A172 (cell line): Measurements from ENCODE around the gene CC2D2A. TPM values are rescaled to one million over a fixed set of nuclear protein-coding genes. Genes with fewer than 3 reads are reported as not detected.

Experiments used
- DNase-seq: peaks from one replicate; pipeline ENCODE4 v3.0.0-alpha.2; 2015; ENCODE audit warnings: low spot score
- total RNA-seq: library from RNA; depleted of rRNA; stranded (reverse); fragments of >200 nt; shearing (Covaris generic); gene quantifications from 2 replicates; pipeline ENCODE4 v1.2.3, GENCODE V29; 2014; rRNA removed

The CC2D2A gene
- total RNA-seq: 6.4 and 16.1 TPM in 2 replicates

GRCh38 chr4:15469402-15470127 is at the start of gene CC2D2A:
Gene CC2D2A, plus strand, starts transcription at chr4:15469882. Its CDS starts 6,051 bp downstream, at chr4:15475933.
- DNase-seq: peak; percentile 28

DNA sequence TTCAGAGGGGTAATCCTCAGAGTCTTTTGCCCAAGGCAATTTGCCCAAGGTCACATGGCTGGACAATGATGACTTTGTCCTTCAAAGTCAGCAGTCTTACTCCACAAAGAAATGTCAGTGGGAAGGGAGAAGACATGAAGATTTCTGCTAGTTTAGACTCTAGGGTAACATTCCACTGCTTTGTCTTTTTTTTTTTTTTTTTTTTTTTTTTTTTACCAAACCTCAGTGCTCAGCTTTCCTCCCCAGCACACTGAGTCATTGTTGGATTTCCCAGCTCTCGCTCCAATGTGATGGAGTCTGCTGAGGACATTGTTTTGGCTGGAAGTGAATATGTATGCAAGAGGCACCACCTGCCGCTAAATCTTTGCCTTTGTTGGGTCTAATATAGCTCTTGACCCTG is 49.0 kb upstream of the CC2D2A start:
- peak; percentile 8 for DNase-seq

DNA sequence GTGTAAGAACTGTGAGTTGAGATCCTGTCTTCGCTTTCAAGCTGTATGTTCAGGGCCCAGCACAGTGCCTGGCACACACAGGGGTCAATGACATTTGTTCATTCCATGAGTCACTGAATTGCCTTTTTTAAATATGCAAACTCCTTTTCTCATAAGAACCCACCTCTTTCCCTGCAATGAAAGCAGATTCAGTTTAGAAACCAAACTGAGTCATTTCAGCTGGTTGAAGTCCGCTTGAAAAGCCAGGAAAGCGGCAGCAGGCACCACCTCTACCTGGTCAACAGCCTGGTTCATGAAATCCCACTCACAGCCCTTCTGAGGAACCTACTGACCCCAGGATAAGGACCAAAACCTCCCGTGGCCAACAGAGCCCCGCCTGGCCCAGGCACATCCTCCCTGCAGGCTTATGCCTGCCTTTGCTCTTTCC is 46.4 kb upstream of the CC2D2A start:
- DNase-seq: no peak

DNA sequence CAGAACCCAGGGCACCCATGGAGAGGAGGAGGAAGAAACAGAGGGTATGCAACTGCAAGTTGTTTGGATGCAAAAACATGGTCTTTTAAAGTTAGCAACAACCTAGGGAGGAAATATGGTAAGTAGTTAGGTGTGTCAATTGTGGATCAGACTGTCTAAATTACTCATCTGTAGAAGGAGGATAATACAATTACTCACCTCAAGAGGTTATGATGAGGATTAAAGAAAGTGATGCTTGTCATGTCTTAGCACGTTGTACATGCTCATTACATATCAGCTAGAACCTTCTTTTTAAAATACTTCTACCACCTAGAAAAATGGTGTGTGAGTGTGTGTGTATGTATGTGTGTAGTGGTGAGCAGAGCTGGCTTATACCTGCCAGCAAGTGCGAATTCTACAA is 44.2 kb upstream of the CC2D2A start:
- DNase-seq: no peak

GRCh38 chr4:15427161-15427560 is 42.5 kb upstream of the CC2D2A start:
- DNase-seq: no peak

DNA sequence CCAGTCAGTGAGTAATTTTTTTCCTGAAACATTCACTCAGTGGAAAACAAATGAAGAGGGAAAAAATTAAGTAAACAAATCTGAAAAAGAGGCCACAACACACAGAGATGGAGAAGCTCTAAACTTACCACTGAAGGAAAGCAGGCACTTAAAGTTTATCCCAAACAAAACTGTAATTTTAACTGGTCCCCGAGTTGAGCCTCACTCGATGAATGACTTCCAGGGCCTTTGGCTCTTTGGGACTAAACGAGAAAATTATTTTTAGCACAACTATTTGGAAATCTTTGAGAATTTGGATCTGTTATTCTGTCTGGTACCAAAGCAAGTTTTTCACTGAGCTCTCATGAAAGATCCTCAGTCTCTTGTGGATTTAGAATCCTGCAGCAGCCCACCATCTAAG is 42.0 kb upstream of the CC2D2A start, which contains the start of gene C1QTNF7:
TSS of gene C1QTNF7 (plus strand) at position 333 of the 400 bp plus-strand sequence. CDS start 7,711 bp downstream, outside the sequence.
- DNase-seq: no peak

GRCh38 chr4:15428611-15429010 is 41.1 kb upstream of the CC2D2A start:
- DNase-seq: no peak

DNA sequence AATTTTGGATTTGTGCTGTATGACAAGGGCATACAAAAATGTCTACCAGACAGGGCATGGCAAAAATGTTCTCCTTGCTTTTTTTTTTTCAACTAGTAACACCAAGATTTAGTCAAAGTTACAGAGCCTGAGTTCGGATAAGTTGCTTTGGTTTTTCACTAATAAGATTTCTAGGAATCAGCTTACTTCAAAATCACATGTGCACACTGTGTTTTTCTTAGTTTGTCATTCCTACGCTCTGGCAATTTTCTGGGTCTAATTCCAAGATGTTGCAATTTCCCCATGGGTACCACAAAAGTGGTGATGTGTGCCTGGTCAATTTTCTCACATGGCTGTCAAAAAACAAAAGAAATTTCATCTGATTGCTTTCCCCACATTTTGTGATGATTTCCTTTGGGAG is 35.6 kb upstream of the CC2D2A start:
- no peak for DNase-seq

DNA sequence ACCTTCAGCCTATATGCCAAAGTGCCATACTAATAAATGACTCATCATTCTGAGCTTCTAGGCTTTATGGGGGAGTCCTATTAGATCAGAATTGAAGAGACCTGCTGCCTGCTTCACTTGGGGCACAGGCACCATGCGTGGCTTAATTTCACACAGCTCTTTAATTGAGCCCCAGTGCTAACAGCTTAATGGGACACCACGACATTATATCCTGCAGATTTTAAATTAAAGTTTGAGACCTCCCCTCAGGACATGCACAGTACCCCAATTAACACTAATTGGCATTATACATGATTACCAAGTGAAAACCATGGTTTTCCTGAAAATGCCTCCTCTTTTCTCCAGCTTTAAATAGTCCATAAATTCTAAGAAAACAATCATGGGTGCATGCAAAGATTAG is 35.0 kb upstream of the CC2D2A start:
- no peak for DNase-seq

DNA sequence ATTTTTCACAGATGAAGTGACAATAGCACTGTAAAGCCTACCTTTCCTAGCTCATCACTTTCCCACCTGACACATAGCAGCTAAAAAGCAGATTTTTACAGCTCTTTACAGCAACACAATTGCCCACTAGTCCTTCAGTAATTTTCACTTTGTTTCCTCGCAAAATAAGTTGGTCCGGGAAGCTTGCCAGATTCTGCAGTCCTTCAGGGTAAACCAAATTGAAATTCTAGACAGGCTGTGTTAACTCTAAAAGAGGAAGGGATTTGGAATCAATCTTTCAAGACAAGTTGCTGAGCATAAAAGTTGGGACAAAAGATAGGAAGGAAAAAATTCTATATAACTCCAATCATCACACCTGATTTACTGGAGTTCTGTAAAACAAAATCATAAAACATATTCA is 33.2 kb upstream of the CC2D2A start:
- DNase-seq: no peak

GRCh38 chr4:15438939-15439524 is 30.6 kb upstream of the CC2D2A start:
- DNase-seq: no peak

DNA sequence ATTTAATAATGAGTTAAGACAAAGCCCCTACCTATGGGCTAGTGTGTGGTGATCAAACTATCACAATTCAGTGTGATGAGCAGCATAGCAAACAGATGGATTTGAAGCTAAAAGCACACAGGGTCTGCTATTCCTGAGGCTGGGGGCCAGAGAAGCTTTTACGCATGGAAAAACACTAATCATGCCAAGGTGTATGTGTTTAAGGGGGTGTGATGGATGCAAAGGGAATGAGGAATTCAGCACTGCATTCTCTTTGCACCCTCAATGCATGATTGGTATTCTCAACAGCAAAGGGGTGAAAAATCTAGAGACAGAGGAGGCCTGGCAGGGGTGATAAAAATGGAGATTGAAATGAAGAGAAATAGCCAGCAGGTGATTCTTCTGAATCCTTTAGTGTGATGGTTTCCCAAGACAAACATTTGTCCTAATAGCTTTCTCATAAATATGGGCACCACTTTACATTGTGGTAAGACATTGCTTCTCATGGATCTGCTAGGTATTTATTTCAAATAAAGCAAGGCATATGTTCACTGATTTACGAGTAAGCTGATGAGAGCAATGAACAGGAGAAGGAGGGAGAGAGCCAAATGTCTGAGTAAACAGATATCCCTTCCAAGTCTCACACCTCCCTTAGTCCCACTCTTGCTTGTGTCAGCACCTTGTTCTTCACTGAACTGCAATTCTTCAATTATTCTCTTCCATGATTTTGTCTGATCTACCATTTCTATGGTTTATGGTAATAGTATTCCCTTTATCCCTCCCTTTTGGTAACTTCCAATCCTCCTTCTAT is 26.1 kb upstream of the CC2D2A start:
- no peak for DNase-seq

DNA sequence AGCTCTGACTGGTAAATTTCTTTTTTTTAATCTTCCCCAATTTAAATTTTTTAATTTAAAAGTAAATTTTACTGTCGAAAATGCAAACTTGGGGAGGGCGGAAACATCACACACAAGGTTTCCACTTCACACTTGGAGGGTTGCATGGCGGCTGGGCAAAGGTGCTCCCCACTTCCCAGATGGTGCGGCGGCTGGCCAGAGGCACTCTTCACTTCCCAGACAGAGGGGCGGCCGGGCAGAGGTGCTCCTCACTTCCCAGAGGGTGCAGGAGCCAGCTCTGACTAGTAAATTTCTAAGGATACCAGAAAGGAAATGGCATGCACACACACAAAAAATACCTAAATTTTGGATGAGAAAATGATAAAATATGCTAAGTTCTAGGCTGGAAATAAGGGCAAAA is 25.4 kb upstream of the CC2D2A start:
- DNase-seq: no peak

GRCh38 chr4:15444879-15445547 is 24.7 kb upstream of the CC2D2A start:
- DNase-seq: no peak

GRCh38 chr4:15451181-15451865 is 18.4 kb upstream of the CC2D2A start:
- DNase-seq: peak; percentile 14

GRCh38 chr4:15451866-15452765 is 17.6 kb upstream of the CC2D2A start:
- DNase-seq: peak; percentile 75

DNA sequence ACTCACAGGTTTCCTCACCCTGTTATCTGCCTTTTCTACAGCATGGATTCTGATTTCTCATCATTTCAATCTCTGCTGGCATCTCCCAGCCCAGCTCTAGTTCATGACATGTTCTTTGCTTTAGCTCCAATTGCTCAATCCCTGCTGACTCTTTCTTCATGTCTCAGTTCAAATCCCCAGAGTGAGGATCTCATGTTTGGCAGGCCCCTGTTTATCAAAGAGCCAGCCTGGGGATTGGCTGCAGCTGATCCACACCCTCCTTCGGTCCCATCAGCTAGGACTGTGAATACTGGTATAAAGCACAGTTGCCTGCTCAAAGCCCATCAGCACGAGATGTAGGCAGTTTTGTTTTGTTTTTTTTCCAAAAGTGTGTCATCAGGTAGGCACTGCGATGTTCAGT is 14.4 kb upstream of the CC2D2A start:
- no peak for DNase-seq

DNA sequence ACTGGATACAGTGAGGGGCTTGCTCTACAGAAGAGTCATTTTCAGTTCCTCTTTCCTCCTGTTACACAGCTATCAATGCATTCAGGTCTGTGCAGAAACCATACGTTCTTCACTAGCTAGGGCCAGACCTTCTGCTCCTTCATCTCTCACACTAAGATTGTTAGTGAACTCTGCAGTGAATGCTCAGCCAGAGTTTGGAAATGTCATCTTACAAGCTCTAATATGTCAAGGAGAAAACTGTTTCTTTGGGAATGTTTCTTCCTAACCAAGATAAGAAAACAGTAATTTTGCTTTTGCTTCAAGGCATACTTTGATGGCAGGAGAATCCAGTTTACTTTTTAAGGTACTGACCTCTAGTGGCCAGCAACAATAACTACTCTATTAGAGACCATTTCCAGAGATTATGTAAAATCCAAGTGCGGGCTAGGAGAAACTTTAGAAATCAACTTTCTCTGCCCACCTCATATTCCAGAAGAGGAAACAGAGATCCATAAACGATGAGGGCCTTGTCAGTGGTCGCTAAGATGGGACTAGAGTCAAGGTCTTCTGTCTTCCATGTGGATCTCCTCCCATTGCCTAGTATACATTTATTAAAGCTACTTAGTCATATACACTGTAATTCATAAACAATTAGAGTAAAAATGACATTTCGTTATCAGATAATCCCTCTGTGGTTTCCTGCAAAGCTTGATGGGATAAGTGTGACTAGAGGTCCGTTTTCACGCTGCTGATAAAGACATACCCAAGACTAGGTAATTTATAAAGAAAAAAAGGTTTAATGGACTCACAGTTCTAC is 12.1 kb upstream of the CC2D2A start:
- DNase-seq: peak; percentile 35

GRCh38 chr4:15458616-15459015 is 11.1 kb upstream of the CC2D2A start:
- no peak for DNase-seq

DNA sequence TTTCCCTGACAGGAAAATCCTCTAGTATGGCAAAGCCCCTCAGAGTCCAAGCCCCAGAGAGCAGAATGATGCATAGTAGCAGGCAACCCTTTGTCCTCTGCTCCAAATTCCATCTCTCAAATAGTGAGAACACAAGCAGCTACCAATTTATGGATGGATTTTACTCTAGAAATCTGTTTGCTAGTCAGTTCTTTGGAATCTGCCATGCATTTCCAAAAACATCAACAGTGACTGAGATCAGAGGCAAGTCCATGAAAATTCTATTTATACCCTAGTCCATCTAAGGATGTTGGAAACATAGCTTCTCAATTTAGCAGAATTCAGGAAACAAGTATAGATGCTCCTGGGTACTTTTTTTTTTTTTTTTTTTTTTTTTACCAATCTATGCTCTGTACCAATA is 10.0 kb upstream of the CC2D2A start:
- no peak for DNase-seq
